Naive thymus-derived CD4-positive, alpha-beta T cell (primary cell): ENCODE data around the gene DNAJC1. TPM values are rescaled to one million over a fixed set of nuclear protein-coding genes. Genes with fewer than 3 reads are reported as not detected.

Experiments used
- ATAC-seq: fragments of 150-1000 bp; cut with Tn5 transposase; 2 replicates; pipeline ENCODE4 v1.10.0; 2021; ENCODE audit warnings: mild to moderate bottlenecking, moderate library complexity
- CTCF ChIA-PET: fragments of 350-600 bp; sonication (Branson Sonifier 250); formaldehyde crosslinking; loops from one replicate; lab custom pipeline; 2021; ENCODE audit warnings: antibody characterized with exemption; lab: Charles Lee
- POLR2A ChIA-PET: fragments of 350-600 bp; sonication (Branson Sonifier 250); formaldehyde crosslinking; loops from one replicate; lab custom pipeline; 2021; ENCODE audit warnings: antibody characterized with exemption, inconsistent platforms; lab: Charles Lee
- DNase-seq, 9 donors: peaks; one replicate each; pipeline versions ENCODE4 v3.0.0 to v3.0.0-alpha.2; 2020 to 2022; ENCODE audit warnings: mixed read lengths in 1 of 9
- H3K27ac ChIP-seq: one replicate; pipeline ENCODE4 v1.7.0; 2013; ENCODE audit warnings: mild to moderate bottlenecking, low read depth, low read length, moderate library complexity
- H3K27me3 ChIP-seq, 2 donors: one replicate each; pipeline ENCODE4 v1.7.0; 2013; ENCODE audit warnings: low read length in 2 of 2, mild to moderate bottlenecking in 2 of 2, moderate library complexity in 2 of 2; ENCODE audit not compliant: control insufficient read depth in 2 of 2, insufficient read depth in 2 of 2
- H3K36me3 ChIP-seq, 3 experiments: 1 replicate in 2 of 3; 2 replicates in 1 of 3; pipeline ENCODE4 v1.7.0; 2013; ENCODE audit warnings: low read length in 3 of 3, mild to moderate bottlenecking in 3 of 3, moderate library complexity in 1 of 3; ENCODE audit not compliant: insufficient read depth in 3 of 3, control insufficient read depth in 2 of 3
- H3K4me1 ChIP-seq, 2 donors: one replicate each; pipeline ENCODE4 v1.7.0; 2013; ENCODE audit warnings: low read length in 2 of 2, mild to moderate bottlenecking in 2 of 2, moderate library complexity in 1 of 2; ENCODE audit not compliant: control insufficient read depth in 2 of 2, insufficient read depth in 2 of 2
- H3K4me3 ChIP-seq: 2 replicates; pipeline ENCODE4 v1.7.0; 2013; ENCODE audit warnings: mild to moderate bottlenecking, low read length
- H3K9me3 ChIP-seq, 3 experiments: 1 replicate in 2 of 3; 2 replicates in 1 of 3; pipeline ENCODE4 v1.7.0; 2013; ENCODE audit warnings: low read length in 3 of 3; ENCODE audit not compliant: control insufficient read depth in 2 of 3
- H3K27ac Mint-ChIP-seq, 9 donors: one replicate each; pipeline ENCODE4 v1.8.0; 2020 to 2022; ENCODE audit warnings: mixed read lengths in 9 of 9, mild to moderate bottlenecking in 8 of 9, moderate library complexity in 5 of 9, inconsistent platforms in 2 of 9
- H3K27me3 Mint-ChIP-seq, 5 donors: one replicate each; pipeline ENCODE4 v1.8.0; 2021 to 2022; ENCODE audit warnings: mixed read lengths in 5 of 5, mild to moderate bottlenecking in 1 of 5
- H3K36me3 Mint-ChIP-seq, 5 donors: one replicate each; pipeline ENCODE4 v1.8.0; 2020 to 2022; ENCODE audit warnings: mixed read lengths in 5 of 5, mild to moderate bottlenecking in 3 of 5, inconsistent platforms in 1 of 5
- H3K4me1 Mint-ChIP-seq, 7 donors: one replicate each; pipeline ENCODE4 v1.8.0; 2020 to 2022; ENCODE audit warnings: mixed read lengths in 7 of 7, mild to moderate bottlenecking in 3 of 7, inconsistent platforms in 1 of 7
- H3K4me3 Mint-ChIP-seq, 10 donors: one replicate each; pipeline ENCODE4 v1.8.0; 2020 to 2022; ENCODE audit warnings: mild to moderate bottlenecking in 10 of 10, mixed read lengths in 10 of 10, moderate library complexity in 6 of 10, inconsistent platforms in 2 of 10
- H3K9me3 Mint-ChIP-seq, 11 donors: one replicate each; pipeline ENCODE4 v1.8.0; 2020 to 2022; ENCODE audit warnings: mixed read lengths in 11 of 11, mild to moderate bottlenecking in 4 of 11, inconsistent platforms in 1 of 11, moderate library complexity in 1 of 11
- intact Hi-C, 2 donors: fragments of 100-400 bp; cut with micrococcal nuclease; formaldehyde crosslinking; loops; one replicate each; pipeline ENCODE4 v1.15.1; 2023
- polyA plus RNA-seq, 2 donors: library from polyadenylated mRNA; unstranded; fragments of 300-500 nt; fragmentation: Illumina TruSeq; gene quantifications; one replicate each; pipeline ENCODE4 v1.2.3, GENCODE V29; 2021
- total RNA-seq, 6 experiments: library from RNA in 5 of 6; stranded (reverse) in 5 of 6; gene quantifications; 1 replicate in 5 of 6; 2 replicates in 1 of 6; pipeline ENCODE4 v1.2.3 and lab custom pipeline; 2021 to 2026

DNAJC1 gene
- total and polyA plus RNA-seq, 7 experiments from 2014 or later: 9.4 to 23.9 (median 12.1) TPM

DNA sequence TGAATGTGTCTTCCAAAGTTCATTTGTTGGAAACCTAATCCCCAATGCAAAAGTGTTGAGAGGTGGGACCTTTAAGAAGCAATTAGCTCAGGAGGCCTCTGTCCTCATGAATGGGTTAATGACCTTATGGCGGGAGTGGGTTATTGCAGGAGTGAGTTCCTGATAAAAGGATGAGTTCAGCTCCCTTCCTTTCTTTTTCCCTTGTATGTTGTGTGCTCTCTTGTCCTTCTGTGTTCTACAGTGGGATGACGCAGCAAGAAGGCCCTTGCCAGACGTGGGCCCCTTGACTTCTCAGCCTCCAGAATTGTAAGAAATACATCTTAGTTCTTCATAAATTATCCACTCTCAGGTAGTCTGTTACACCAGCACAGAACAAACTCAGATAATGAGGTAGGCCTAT lies 206.0 kb downstream of the DNAJC1 start:
- Mint-ChIP-seq H3K4me3 (peak overlapping the region in 8 of 10 donors; percentile 3 to 82 (median 44)), H3K36me3 (peaks cover 0 to 37% (median 5%) of the 10 kb centered on the region in 5 donors), H3K9me3 (peaks cover 0 to 10% (median 0%) of the 10 kb centered on the region in 11 donors), H3K27me3 (no peaks in the 10 kb centered on the region), H3K27ac (peak overlapping the region; percentile 58 to 95 (median 89)), H3K4me1 (peaks cover 14 to 37% (median 35%) of the 10 kb centered on the region in 7 donors)
- ATAC-seq (no peak), DNase-seq (no peak)
- Histone ChIP-seq H3K36me3 (no peaks in the 10 kb centered on the region), H3K9me3 (no peaks in the 10 kb centered on the region), H3K4me3 (no peak overlapping the region), H3K4me1 (peaks cover 8 to 23% of the 10 kb centered on the region in 2 donors), H3K27ac (peak overlapping the region; percentile 33), H3K27me3 (no peaks in the 10 kb centered on the region)
- intact Hi-C loops: loop anchor here (5.0 to 10.0 kb wide), 2 partner anchors 53 to 300 kb away; no protein-coding TSS in a partner anchor
- ChIA-PET CTCF (interaction anchor here (1.0 kb wide), 1 partner anchor 66 kb away, joined by 3 read pairs; no protein-coding TSS in a partner anchor), POLR2A (interaction anchor here (1.3 kb wide), 1 partner anchor 58 kb away, joined by 3 read pairs; no protein-coding TSS in a partner anchor)

DNA sequence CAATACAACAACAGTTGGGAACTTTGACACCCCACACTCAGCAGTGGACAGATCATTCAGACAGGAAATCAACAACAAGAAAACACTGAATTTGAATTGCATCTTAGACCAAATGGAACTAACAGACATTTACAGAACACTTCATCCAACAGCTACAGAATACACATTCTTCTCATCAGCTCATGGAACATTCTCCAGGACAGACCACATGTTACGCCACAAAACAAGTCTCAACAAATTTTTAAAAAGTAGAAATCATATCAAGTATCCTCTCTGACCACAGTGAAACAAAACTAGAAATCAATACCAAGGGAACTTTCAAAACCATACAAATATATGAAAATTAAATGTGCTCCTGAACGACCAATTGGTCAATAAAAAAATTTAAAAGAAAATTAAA lies 212.3 kb downstream of the DNAJC1 start:
- DNase-seq: no peak
- CTCF ChIA-PET: no interaction called here
- peaks cover 6 to 41% (median 19%) of the 10 kb centered on the region in 5 donors for H3K36me3 Mint-ChIP-seq
- Histone ChIP-seq H3K4me3 (no peak overlapping the region), H3K4me1 (no peaks in the 10 kb centered on the region), H3K27me3 (no peaks in the 10 kb centered on the region), H3K36me3 (no peaks in the 10 kb centered on the region), H3K27ac (no peak overlapping the region), H3K9me3 (no peaks in the 10 kb centered on the region)
- intact Hi-C loops: loop anchor here in 1 of 2 donors (10.0 kb wide), 1 partner anchor 46 kb away; no protein-coding TSS in a partner anchor
- H3K27ac Mint-ChIP-seq: no peak overlapping the region
- peaks cover 0 to 25% (median 17%) of the 10 kb centered on the region in 11 donors for H3K9me3 Mint-ChIP-seq
- H3K4me1 Mint-ChIP-seq: peaks cover 0 to 18% (median 6%) of the 10 kb centered on the region in 7 donors
- no peak overlapping the region for H3K4me3 Mint-ChIP-seq
- no peak for ATAC-seq
- no peaks in the 10 kb centered on the region for H3K27me3 Mint-ChIP-seq
- POLR2A ChIA-PET: no interaction called here

DNA sequence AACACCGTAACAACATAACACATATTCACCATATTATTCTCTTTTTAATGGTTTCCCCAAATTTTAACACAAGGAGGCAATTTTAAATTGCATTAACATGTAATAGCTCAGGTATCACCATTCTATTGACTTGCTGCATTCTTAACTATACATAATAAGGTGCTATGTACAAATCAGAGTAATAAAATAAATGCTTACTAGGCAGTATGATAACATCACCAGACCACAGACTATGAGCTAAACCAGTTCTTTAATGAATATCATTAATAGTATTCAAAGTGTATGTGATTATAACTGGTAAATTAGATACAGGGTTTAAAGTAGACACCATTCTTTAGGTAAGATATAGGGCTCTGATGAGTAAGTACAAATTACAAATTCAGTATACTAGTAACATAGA lies 226.6 kb downstream of the DNAJC1 start:
- H3K9me3 Mint-ChIP-seq: peaks cover 3 to 24% (median 9%) of the 10 kb centered on the region in 11 donors
- Histone ChIP-seq H3K4me1 (peaks cover 0 to 20% of the 10 kb centered on the region in 2 donors), H3K36me3 (no peaks in the 10 kb centered on the region), H3K4me3 (no peak overlapping the region), H3K27me3 (no peaks in the 10 kb centered on the region), H3K9me3 (no peaks in the 10 kb centered on the region), H3K27ac (no peak overlapping the region)
- no peak overlapping the region for H3K4me3 Mint-ChIP-seq
- no peak for ATAC-seq
- intact Hi-C loops: no loop called here
- CTCF ChIA-PET: interaction anchor here (0.6 kb wide), 1 partner anchor 66 kb away, joined by 5 read pairs; no protein-coding TSS in a partner anchor
- peaks cover 3 to 28% (median 24%) of the 10 kb centered on the region in 5 donors for H3K36me3 Mint-ChIP-seq
- DNase-seq: no peak
- POLR2A ChIA-PET: no interaction called here
- H3K4me1 Mint-ChIP-seq: peaks cover 5 to 37% (median 28%) of the 10 kb centered on the region in 7 donors
- H3K27me3 Mint-ChIP-seq: no peaks in the 10 kb centered on the region
- peak overlapping the region in 1 of 9 donors; percentile 3 for H3K27ac Mint-ChIP-seq

DNA sequence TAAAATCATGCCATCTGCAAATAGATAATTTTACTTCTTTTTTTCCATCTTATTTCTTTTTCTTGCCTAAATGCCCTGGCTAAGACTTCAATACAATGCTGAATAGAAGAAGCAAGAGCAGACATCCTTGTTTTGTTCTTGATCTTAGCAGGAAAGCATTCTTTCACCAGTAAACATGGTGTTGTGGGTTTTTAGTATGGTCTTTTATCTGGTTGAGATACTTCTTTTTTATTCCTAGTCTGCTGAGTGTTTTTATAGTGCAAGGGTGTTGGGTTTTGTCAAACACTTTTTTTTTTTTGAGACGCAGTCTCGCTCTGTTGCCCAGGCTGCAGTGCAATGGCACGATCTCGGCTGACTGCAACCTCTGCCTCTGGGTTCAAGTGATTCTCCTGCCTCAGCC lies 232.3 kb downstream of the DNAJC1 start:
- Mint-ChIP-seq H3K36me3 (peaks cover 0 to 13% (median 8%) of the 10 kb centered on the region in 5 donors), H3K4me3 (peak overlapping the region in 6 of 10 donors; percentile 2 to 84 (median 38)), H3K27me3 (no peaks in the 10 kb centered on the region), H3K9me3 (peaks cover 0 to 12% (median 6%) of the 10 kb centered on the region in 11 donors), H3K27ac (peak overlapping the region in 8 of 9 donors; percentile 2 to 88 (median 72)), H3K4me1 (peaks cover 4 to 28% (median 17%) of the 10 kb centered on the region in 7 donors)
- Histone ChIP-seq H3K27me3 (no peaks in the 10 kb centered on the region), H3K36me3 (no peaks in the 10 kb centered on the region), H3K27ac (no peak overlapping the region), H3K4me1 (peaks cover 0 to 10% of the 10 kb centered on the region in 2 donors), H3K4me3 (no peak overlapping the region), H3K9me3 (no peaks in the 10 kb centered on the region)
- no peak for ATAC-seq
- intact Hi-C loops: no loop called here
- ChIA-PET POLR2A (no interaction called here), CTCF (no interaction called here)
- DNase-seq: peak in 6 of 9 donors; percentile 14 to 64 (median 42)

DNA sequence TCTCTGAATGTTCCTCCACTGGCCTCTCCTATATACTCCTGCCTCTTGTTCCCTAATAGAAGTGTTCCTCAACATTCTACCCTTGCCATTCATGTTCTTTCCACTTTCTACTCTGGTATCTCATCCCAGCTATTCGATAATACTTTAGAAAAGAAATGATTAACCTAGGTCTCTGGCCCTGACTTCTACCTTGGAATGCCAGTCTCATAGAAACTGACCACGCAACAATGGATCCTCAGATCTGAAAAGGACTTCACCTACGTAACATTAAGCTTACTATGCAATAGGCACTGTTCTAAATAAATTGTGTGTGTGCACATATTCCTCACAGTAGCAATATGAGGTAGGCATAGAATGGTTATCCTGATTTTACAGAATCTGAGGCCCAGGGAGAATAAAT lies 234.5 kb downstream of the DNAJC1 start:
- no peaks in the 10 kb centered on the region for H3K9me3 ChIP-seq
- ChIA-PET POLR2A (no interaction called here), CTCF (no interaction called here)
- no peak overlapping the region for H3K4me3 Mint-ChIP-seq
- peaks cover 0 to 12% (median 6%) of the 10 kb centered on the region in 11 donors for H3K9me3 Mint-ChIP-seq
- H3K36me3 ChIP-seq: no peaks in the 10 kb centered on the region
- intact Hi-C loops: no loop called here
- H3K4me3 ChIP-seq: no peak overlapping the region
- peak overlapping the region in 7 of 9 donors; percentile 8 to 91 (median 44) for H3K27ac Mint-ChIP-seq
- H3K4me1 ChIP-seq: peaks cover 0 to 22% of the 10 kb centered on the region in 2 donors
- peaks cover 0 to 17% (median 8%) of the 10 kb centered on the region in 5 donors for H3K36me3 Mint-ChIP-seq
- no peak overlapping the region for H3K27ac ChIP-seq
- H3K27me3 Mint-ChIP-seq: no peaks in the 10 kb centered on the region
- H3K4me1 Mint-ChIP-seq: peaks cover 14 to 44% (median 29%) of the 10 kb centered on the region in 7 donors
- no peak for ATAC-seq
- no peak for DNase-seq
- H3K27me3 ChIP-seq: no peaks in the 10 kb centered on the region

DNA sequence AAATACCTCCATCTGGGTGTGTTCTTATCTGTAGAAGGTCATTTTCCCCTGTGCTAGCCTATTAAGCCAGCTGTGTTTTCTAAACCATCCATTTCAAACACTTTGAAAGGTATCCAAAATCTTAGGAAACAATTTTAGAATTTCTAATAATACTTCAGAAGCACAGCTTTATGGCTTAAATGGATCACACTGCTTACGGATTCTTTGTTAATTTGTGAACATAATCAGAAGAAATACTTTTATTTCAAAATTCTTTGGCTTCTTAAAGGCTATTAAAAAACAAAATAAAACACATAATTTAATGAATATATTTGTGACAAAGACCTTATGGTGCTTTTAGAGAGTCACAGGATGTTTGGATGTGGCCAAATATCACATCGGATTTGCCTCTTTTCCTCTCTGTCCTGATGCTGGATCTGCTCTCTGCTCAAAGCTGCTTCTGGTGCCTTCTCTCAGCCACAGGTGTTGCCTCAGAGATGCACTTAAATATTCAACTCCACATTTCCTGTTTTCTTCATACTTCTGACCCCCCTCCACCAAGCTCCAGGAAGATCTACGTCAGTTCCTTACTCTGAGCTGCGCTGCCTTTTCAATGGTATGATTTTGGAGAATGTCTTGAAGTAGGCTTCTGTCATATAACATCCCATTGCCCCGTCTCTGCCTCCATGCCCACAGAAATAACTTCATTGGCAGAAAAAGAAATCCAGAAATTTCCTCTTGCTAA lies 238.9 kb downstream of the DNAJC1 start:
- H3K36me3 Mint-ChIP-seq: peaks cover 0 to 17% (median 0%) of the 10 kb centered on the region in 5 donors
- H3K9me3 ChIP-seq: no peaks in the 10 kb centered on the region
- ChIA-PET POLR2A (interaction anchor here (0.8 to 1.3 kb wide), 4 partner anchors 9 to 39 kb away, joined by 3 to 6 read pairs (median 4); no protein-coding TSS in a partner anchor), CTCF (interaction anchor here (0.6 to 1.2 kb wide), 3 partner anchors 22 to 126 kb away, joined by 3 read pairs; no protein-coding TSS in a partner anchor)
- H3K27me3 ChIP-seq: no peaks in the 10 kb centered on the region
- ATAC-seq (peak; percentile 93), DNase-seq (peak in 7 of 9 donors; percentile 55 to 84 (median 78))
- H3K9me3 Mint-ChIP-seq: peaks cover 0 to 2% (median 0%) of the 10 kb centered on the region in 11 donors
- peaks cover 8 to 30% (median 19%) of the 10 kb centered on the region in 7 donors for H3K4me1 Mint-ChIP-seq
- peak overlapping the region; percentile 56 for H3K27ac ChIP-seq
- H3K4me1 ChIP-seq: peaks cover 0 to 17% of the 10 kb centered on the region in 2 donors
- no peaks in the 10 kb centered on the region for H3K27me3 Mint-ChIP-seq
- peak overlapping the region; percentile 17 to 78 (median 62) for H3K4me3 Mint-ChIP-seq
- H3K36me3 ChIP-seq: no peaks in the 10 kb centered on the region
- H3K27ac Mint-ChIP-seq: peak overlapping the region; percentile 83 to 96 (median 93)
- intact Hi-C loops: loop anchor here in 1 of 2 donors (2.0 kb wide), 1 partner anchor 24 kb away; no protein-coding TSS in a partner anchor
- H3K4me3 ChIP-seq: no peak overlapping the region
